SK-N-SH (cell line): ENCODE results near the gene GRB10. TPM values are rescaled to one million over a fixed set of nuclear protein-coding genes. Genes with fewer than 3 reads are reported as not detected.

Experiments used
- CTCF ChIA-PET: fragments of 300-600, 350-600 bp; formaldehyde crosslinking; extraction: SDS; loops from one replicate; lab custom pipeline; 2021; lab: Yijun Ruan, JAX
- POLR2A ChIA-PET: fragments of 350-600 bp; sonication (Branson Sonifier 250); formaldehyde crosslinking; extraction: SDS; loops from one replicate; lab custom pipeline; 2020; ENCODE audit warnings: antibody characterized with exemption, inconsistent platforms; lab: Yijun Ruan, JAX
- DNase-seq: peaks from one replicate; pipeline ENCODE4 v3.0.0; 2012
- H2AFZ ChIP-seq: fragments of 200-600 bp; sonication (generic); 2 replicates; pipeline ENCODE4 v1.8.1; 2016; ENCODE audit warnings: antibody characterized with exemption, mild to moderate bottlenecking, low read depth
- H3F3A ChIP-seq: fragments of 200-600 bp; sonication (generic); replicated peaks from 2 replicates; pipeline ENCODE3; 2016; ENCODE audit warnings: antibody characterized with exemption, mild to moderate bottlenecking; ENCODE audit not compliant: insufficient read depth
- H3K27ac ChIP-seq, 2 experiments: fragments of 200-500 bp in 1 of 2; fragments of 200-600 bp in 1 of 2; sonication (Bioruptor generic) in 1 of 2; sonication (generic), shearing (Covaris generic) in 1 of 2; 2 replicates each; pipeline versions ENCODE4 v1.5.1 to v1.6.1; 2014 to 2016; ENCODE audit warnings: low read depth in 2 of 2, inconsistent platforms in 1 of 2, low read length in 1 of 2, mild to moderate bottlenecking in 1 of 2, mixed read lengths in 1 of 2
- H3K27me3 ChIP-seq: fragments of 200-600 bp; sonication (generic), shearing (Covaris generic); 2 replicates; pipeline ENCODE4 v1.6.1; 2016; ENCODE audit warnings: mixed run types; ENCODE audit not compliant: insufficient read depth
- H3K36me3 ChIP-seq, 2 experiments: fragments of 200-500 bp in 1 of 2; fragments of 200-600 bp in 1 of 2; sonication (Bioruptor generic) in 1 of 2; sonication (generic) in 1 of 2; replicated peaks in 1 of 2; 2 replicates each; pipeline versions ENCODE3 to v1.5.1; 2014 to 2016; ENCODE audit warnings: low read length in 1 of 2, mild to moderate bottlenecking in 1 of 2; ENCODE audit not compliant: insufficient read depth in 2 of 2, control insufficient read depth in 1 of 2
- H3K4me1 ChIP-seq, 2 experiments: fragments of 200-500 bp in 1 of 2; fragments of 200-600 bp in 1 of 2; sonication (Bioruptor generic) in 1 of 2; sonication (generic), shearing (Covaris generic) in 1 of 2; 2 replicates each; pipeline versions ENCODE4 v1.5.1 to v1.6.1; 2014 to 2016; ENCODE audit warnings: low read depth in 1 of 2, low read length in 1 of 2, mixed run types in 1 of 2; ENCODE audit not compliant: insufficient read depth in 2 of 2, control insufficient read depth in 1 of 2
- H3K4me2 ChIP-seq: fragments of 200-600 bp; sonication (generic), shearing (Covaris generic); 2 replicates; pipeline ENCODE4 v1.6.1; 2017; ENCODE audit warnings: mixed run types
- H3K4me3 ChIP-seq, 2 experiments: fragments of 200-500 bp in 1 of 2; fragments of 200-600 bp in 1 of 2; sonication (Bioruptor generic) in 1 of 2; sonication (generic), shearing (Covaris generic) in 1 of 2; 2 replicates each; pipeline versions ENCODE4 v1.5.1 to v1.8.1; 2014 to 2016; ENCODE audit warnings: low read depth in 2 of 2, inconsistent platforms in 1 of 2, low read length in 1 of 2, mild to moderate bottlenecking in 1 of 2, mixed read lengths in 1 of 2, moderate library complexity in 1 of 2
- H3K79me2 ChIP-seq: fragments of 200-600 bp; sonication (generic); 2 replicates; pipeline ENCODE4 v1.8.1; 2017; ENCODE audit warnings: mild to moderate bottlenecking; ENCODE audit not compliant: insufficient read depth
- H3K9ac ChIP-seq: fragments of 200-600 bp; sonication (generic); 2 replicates; pipeline ENCODE4 v1.6.1; 2017; ENCODE audit warnings: mixed run types
- H3K9me2 ChIP-seq: fragments of 200-600 bp; sonication (generic); 2 replicates; pipeline ENCODE4 v1.6.1; 2017; ENCODE audit warnings: mixed run types
- H3K9me3 ChIP-seq: fragments of 200-600 bp; sonication (generic); 2 replicates; pipeline ENCODE4 v1.6.1; 2017; ENCODE audit warnings: mixed run types, mild to moderate bottlenecking, moderate library complexity
- H4K20me1 ChIP-seq: fragments of 200-600 bp; sonication (generic); 2 replicates; pipeline ENCODE4 v1.6.1; 2017; ENCODE audit warnings: mild to moderate bottlenecking, mixed run types; ENCODE audit not compliant: insufficient read depth
- CTCF ChIP-seq: fragments of 200-600 bp; sonication (generic); IDR thresholded peaks from 2 replicates; pipeline ENCODE4 v1.6.1; 2017; ENCODE audit warnings: antibody characterized with exemption, mild to moderate bottlenecking, moderate library complexity
- ELF1 ChIP-seq: IDR thresholded peaks from 2 replicates; pipeline ENCODE4 v1.4.0; 2012
- FOSL2 ChIP-seq: IDR thresholded peaks from 2 replicates; pipeline ENCODE4 v1.4.0; 2012; ENCODE audit warnings: low read depth, mild to moderate bottlenecking, moderate library complexity, borderline replicate concordance
- FOXM1 ChIP-seq: IDR thresholded peaks from 2 replicates; pipeline ENCODE4 v1.4.0; 2012; ENCODE audit warnings: low read depth, mild to moderate bottlenecking
- GATA2 ChIP-seq: sonication (generic); formaldehyde crosslinking; IDR thresholded peaks from 2 replicates; pipeline ENCODE4 v1.5.0; 2020; ENCODE audit warnings: mild to moderate bottlenecking, missing genetic modification reagents
- MXI1 ChIP-seq: IDR thresholded peaks from 2 replicates; pipeline ENCODE4 v1.6.1; 2012; ENCODE audit warnings: mild to moderate bottlenecking, low read depth, low read length, improper control_type of control experiment
- NFIC ChIP-seq: IDR thresholded peaks from 2 replicates; pipeline ENCODE4 v1.4.0; 2012; ENCODE audit warnings: borderline replicate concordance
- RAD21 ChIP-seq: IDR thresholded peaks from 2 replicates; pipeline ENCODE4 v1.6.1; 2012; ENCODE audit warnings: mild to moderate bottlenecking, low read length
- TEAD4 ChIP-seq: IDR thresholded peaks from 2 replicates; pipeline ENCODE4 v1.4.0; 2012; ENCODE audit warnings: mild to moderate bottlenecking, borderline replicate concordance; ENCODE audit not compliant: insufficient read depth
- USF2 ChIP-seq: fragments of 150-350 bp; IDR thresholded peaks from 2 replicates; pipeline ENCODE4 v1.6.1; 2017; ENCODE audit warnings: antibody characterized with exemption, low read length, low read depth, borderline replicate concordance
- WGBS: methylation state at CpG from one replicate; pipeline ENCODE4 v1.1.6; 2017; ENCODE audit warnings: low lambda C conversion rate; 5-methylcytosine and 5-hydroxymethylcytosine counted together
- polyA plus RNA-seq, 3 experiments: library from polyadenylated mRNA; depleted of rRNA; stranded (reverse); fragments of >200 nt; gene quantifications; 2 replicates each; pipeline ENCODE4 v1.2.3, GENCODE V29; 2012

Gene GRB10
- polyA plus RNA-seq, 1 of the 3 experiments (the other 2 are of a cell fraction): 5.1 TPM

- TF ChIP-seq RAD21 (no peak), MXI1 (no peak), FOXM1 (no peak)
- TF ChIP-seq, all 33 proteins: peak for 0
- Histone ChIP-seq H3K4me2 (no peak overlapping the region), H3K4me1 (peaks cover 0 to 8% of the 10 kb centered on the region in 2 experiments; a peak in 1 of 4 replicates), H3K36me3 (peaks cover 2 to 22% of the 10 kb centered on the region in 2 experiments), H3K27me3 (no peaks in the 10 kb centered on the region), H3K27ac (no peak overlapping the region), H3K79me2 (no peaks in the 10 kb centered on the region), H3K9ac (no peak overlapping the region), H4K20me1 (no peaks in the 10 kb centered on the region), H3F3A (no peaks in the 10 kb centered on the region), H3K4me3 (no peak overlapping the region), H2AFZ (no peak overlapping the region), H3K9me2 (no peaks in the 10 kb centered on the region), H3K9me3 (no peaks in the 10 kb centered on the region)
- POLR2A ChIA-PET: no interaction called here
- DNase-seq: no peak
- CTCF ChIA-PET: interaction anchor here (1.1 to 1.3 kb wide), 3 partner anchors 12 to 34 kb away, joined by 3 read pairs; no protein-coding TSS in a partner anchor
- 84% methylated on average over 13 of the region's 13 CpGs for whole genome bisulfite sequencing
Measured at GRCh38 chr7:50590535-50590934, 192.2 kb downstream of the GRB10 start.

GRCh38 chr7:50589364-50589763, 193.3 kb downstream of the GRB10 start:
- no peak for TF ChIP-seq TEAD4
- no peak for TF ChIP-seq ELF1
- H4K20me1 ChIP-seq: no peaks in the 10 kb centered on the region
- WGBS: 40% methylated on average over 2 of the region's 2 CpGs
- H3K27me3 ChIP-seq: no peaks in the 10 kb centered on the region
- H3K9me2 ChIP-seq: no peaks in the 10 kb centered on the region
- H2AFZ ChIP-seq: no peak overlapping the region
- DNase-seq: no peak
- ChIA-PET POLR2A (no interaction called here), CTCF (interaction anchor here (0.8 to 1.5 kb wide), 6 partner anchors 9 to 56 kb away, joined by 3 to 6 read pairs (median 3); no protein-coding TSS in a partner anchor)
- peaks cover 0 to 6% of the 10 kb centered on the region in 2 experiments; a peak in 1 of 4 replicates for H3K4me1 ChIP-seq
- H3K79me2 ChIP-seq: no peaks in the 10 kb centered on the region
- no peak overlapping the region for H3K27ac ChIP-seq
- no peaks in the 10 kb centered on the region for H3F3A ChIP-seq
- H3K36me3 ChIP-seq: peaks cover 2 to 13% of the 10 kb centered on the region in 2 experiments
- H3K9me3 ChIP-seq: no peaks in the 10 kb centered on the region
- no peak overlapping the region for H3K4me3 ChIP-seq
- no peak overlapping the region for H3K9ac ChIP-seq
- H3K4me2 ChIP-seq: no peak overlapping the region

GRCh38 chr7:50588937-50589336, 193.8 kb downstream of the GRB10 start:
- Histone ChIP-seq H3K9ac (no peak overlapping the region), H3K4me2 (no peak overlapping the region), H3K79me2 (no peaks in the 10 kb centered on the region), H4K20me1 (no peaks in the 10 kb centered on the region), H3K9me3 (no peaks in the 10 kb centered on the region), H3F3A (no peaks in the 10 kb centered on the region), H3K9me2 (no peaks in the 10 kb centered on the region)
- CTCF ChIA-PET: interaction anchor here (0.7 to 6.0 kb wide), 9 partner anchors 7 to 89 kb away, joined by 3 to 34 read pairs (median 3); no protein-coding TSS in a partner anchor
- 83% methylated on average over 8 of the region's 8 CpGs for WGBS
- no peak for TF ChIP-seq FOSL2
- no peak for TF ChIP-seq USF2
- no peak for TF ChIP-seq NFIC
- TF ChIP-seq CTCF: peak; percentile 46
- no peak for TF ChIP-seq GATA2 (CRISPR knock-in tag)
- TF ChIP-seq, all 33 proteins: peak for 1
- Histone ChIP-seq H3K4me1 (peaks cover 0 to 2% of the 10 kb centered on the region in 2 experiments; a peak in 1 of 4 replicates), H3K27ac (no peak overlapping the region), H3K36me3 (peaks cover 2 to 12% of the 10 kb centered on the region in 2 experiments), H2AFZ (no peak overlapping the region), H3K4me3 (no peak overlapping the region), H3K27me3 (no peaks in the 10 kb centered on the region)
- POLR2A ChIA-PET: no interaction called here
- DNase-seq: no peak
